Heart left ventricle (tissue), 11 donors: ENCODE measurements around the gene MCM7. TPM values are rescaled to one million over a fixed set of nuclear protein-coding genes. Genes with fewer than 3 reads are reported as not detected.

Experiments used
- microRNA counts, 2 donors: library from miRNA; unstranded; fragments of <30 nt; microRNA quantifications; one replicate each; lab custom pipeline; 2016
- microRNA-seq, 4 donors: library from miRNA; unstranded; fragments of <30 nt; microRNA quantifications; one replicate each; pipeline versions ENCODE4 to v1.2.0, GENCODE V29; 2017 to 2020
- polyA plus RNA-seq, 2 donors: library from polyadenylated mRNA; stranded (reverse); fragments of 200-250 nt; gene quantifications; one replicate each; pipeline ENCODE4 v1.2.3, GENCODE V29; 2013
- total RNA-seq, 9 donors: library from RNA; depleted of rRNA in 2 of 9; stranded (reverse); fragments of >200 nt in 2 of 9; fragmentation: NEBNext Ultra II Directional in 3 of 9; extraction: Animal tissue kit (Norgen Biotek cat#: 25700) in 3 of 9; gene quantifications; one replicate each; pipeline versions ENCODE4 v1.1.0 to v1.2.4, GENCODE V29; 2016 to 2023
- donor health status: ischemic (EF 13 %, LVEDD 7.1; RV severe dilation, severe dysfunction).
- donor health status: healthy with polysubstance abuse.
- donor health status: DM: no; HTN: yes; CAD: no.
- donor health status: DM: no; HTN: no; CAD: no.
- donor health status: ischemic (EF 25% LVEDD 5.7; RV mildly dilated, moderate dysfunction).
- donor health status: healthy.
- donor health status: DM: yes; HTN: yes; CAD: no.
- donor health status: PGD.
- donor health status: nonischemic (EF 23%, LVEDD 6.1; RV moderate dilation, normal function).

Gene MCM7
- total and polyA plus RNA-seq, 11 donors: 12.8 to 34.4 (median 17.2) TPM

MicroRNAs encoded within 50 kb of the gene (microRNA counts, 767-probe panel; counts per million panel counts)
- microRNA hsa-miR-106b-5p (lab: Ali Mortazavi, UCI): 2,469 to 2,711 counts per million in 2 donors
- microRNA hsa-miR-25-3p (lab: Ali Mortazavi, UCI): 4,417 to 4,456 counts per million in 2 donors
- 4,065 to 4,196 counts per million in 2 donors for microRNA hsa-miR-93-5p (lab: Ali Mortazavi, UCI)

Small RNA genes lying within 50 kb of the gene (microRNA-seq; reads per million reads assigned to microRNA genes)
- gene MIR106B (361 to 1,543 (median 969) reads per million in 4 donors), gene MIR25 (160 to 682 (median 214) reads per million in 4 donors), gene MIR93 (1,498 to 2,333 (median 1,834) reads per million in 4 donors)

Other genes with a start within 250 kb of the MCM7 start
- gene OR2AE1, start 224.4 kb downstream of the MCM7 start, total RNA-seq: not detected
- not detected for gene OR2AE1, start 224.4 kb downstream of the MCM7 start, polyA plus RNA-seq
- 10 to 100 TPM in 4 of 9 donors, 1 to 10 TPM in 5; 4.7 to 13.5 (median 7.3) TPM for gene TRIM4, start 181.9 kb downstream of the MCM7 start, total RNA-seq
- 1 to 10 TPM; 5.1 to 6.9 TPM for gene TRIM4, start 181.9 kb downstream of the MCM7 start, polyA plus RNA-seq
- under 1 TPM in 1 of 9 donors, not detected in 8; 0.54 TPM for gene GJC3, start 171.8 kb downstream of the MCM7 start, total RNA-seq
- gene GJC3, start 171.8 kb downstream of the MCM7 start, polyA plus RNA-seq: under 1 TPM; 0.30 to 0.33 TPM
- gene AZGP1, start 125.4 kb downstream of the MCM7 start, total RNA-seq: 100 to 1,000 TPM in 4 of 9 donors, 10 to 100 TPM in 5; 31.8 to 214 (median 95.4) TPM
- gene AZGP1, start 125.4 kb downstream of the MCM7 start, polyA plus RNA-seq: 100 to 1,000 TPM in 1 of 2 donors, 10 to 100 TPM in 1; 99.1 to 146 TPM
- gene ZKSCAN1, start 85.8 kb downstream of the MCM7 start, total RNA-seq: 10 to 100 TPM; 19.4 to 65.5 (median 40.8) TPM
- gene ZKSCAN1, start 85.8 kb downstream of the MCM7 start, polyA plus RNA-seq: 1 to 10 TPM; 8.5 to 9.4 TPM
- 10 to 100 TPM in 2 of 9 donors, 1 to 10 TPM in 7; 6.2 to 12.1 (median 7.2) TPM for gene ZSCAN21, start 51.6 kb downstream of the MCM7 start, total RNA-seq
- 1 to 10 TPM; 4.4 to 7.2 TPM for gene ZSCAN21, start 51.6 kb downstream of the MCM7 start, polyA plus RNA-seq
- 10 to 100 TPM; 11.7 to 21.2 (median 15.2) TPM for gene ZNF3, start 19.7 kb downstream of the MCM7 start, total RNA-seq
- 10 to 100 TPM; 11.2 to 11.5 TPM for gene ZNF3, start 19.7 kb downstream of the MCM7 start, polyA plus RNA-seq
- gene COPS6, start 12.4 kb downstream of the MCM7 start, total RNA-seq: 100 to 1,000 TPM in 7 of 9 donors, 10 to 100 TPM in 2; 53.3 to 120 (median 108) TPM
- gene COPS6, start 12.4 kb downstream of the MCM7 start, polyA plus RNA-seq: 100 to 1,000 TPM; 115 to 130 TPM
- 10 to 100 TPM in 8 of 9 donors, 1 to 10 TPM in 1; 8.9 to 19.3 (median 12.3) TPM for gene AP4M1, start 246 bp upstream of the MCM7 start, total RNA-seq
- 10 to 100 TPM; 10.9 to 17.7 TPM for gene AP4M1, start 246 bp upstream of the MCM7 start, polyA plus RNA-seq
- gene TAF6, start 18.0 kb upstream of the MCM7 start, total RNA-seq: 10 to 100 TPM; 24.9 to 80.9 (median 34.1) TPM
- gene TAF6, start 18.0 kb upstream of the MCM7 start, polyA plus RNA-seq: 10 to 100 TPM; 28.7 to 48.1 TPM
- gene CNPY4, start 18.2 kb upstream of the MCM7 start, total RNA-seq: 1 to 10 TPM; 5.9 to 9.5 (median 8.3) TPM
- 10 to 100 TPM in 1 of 2 donors, 1 to 10 TPM in 1; 9.1 to 10.8 TPM for gene CNPY4, start 18.2 kb upstream of the MCM7 start, polyA plus RNA-seq
- gene MBLAC1, start 25.6 kb upstream of the MCM7 start, total RNA-seq: 1 to 10 TPM; 1.3 to 2.7 (median 2.0) TPM
- gene MBLAC1, start 25.6 kb upstream of the MCM7 start, polyA plus RNA-seq: 1 to 10 TPM; 1.4 to 3.2 TPM
- 100 to 1,000 TPM in 3 of 9 donors, 10 to 100 TPM in 6; 64.6 to 160 (median 91.7) TPM for gene LAMTOR4, start 47.5 kb upstream of the MCM7 start, total RNA-seq
- gene LAMTOR4, start 47.5 kb upstream of the MCM7 start, polyA plus RNA-seq: 100 to 1,000 TPM; 155 to 158 TPM
- 10 to 100 TPM in 2 of 9 donors, 1 to 10 TPM in 7; 4.0 to 14.9 (median 7.4) TPM for gene TRAPPC14, start 57.3 kb upstream of the MCM7 start, total RNA-seq
- gene TRAPPC14, start 57.3 kb upstream of the MCM7 start, polyA plus RNA-seq: 1 to 10 TPM; 6.2 to 9.2 TPM
- gene GAL3ST4, start 67.2 kb upstream of the MCM7 start, total RNA-seq: 1 to 10 TPM in 7 of 9 donors, under 1 TPM in 2; 0.67 to 9.0 (median 1.6) TPM
- gene GAL3ST4, start 67.2 kb upstream of the MCM7 start, polyA plus RNA-seq: 1 to 10 TPM in 1 of 2 donors, under 1 TPM in 1; 0.80 to 1.3 TPM
- gene GPC2, start 76.0 kb upstream of the MCM7 start, total RNA-seq: 1 to 10 TPM in 2 of 9 donors, under 1 TPM in 5, not detected in 2; 0.27 to 1.1 (median 0.50) TPM
- under 1 TPM; 0.50 to 0.76 TPM for gene GPC2, start 76.0 kb upstream of the MCM7 start, polyA plus RNA-seq
- 1 to 10 TPM in 2 of 9 donors, under 1 TPM in 6, not detected in 1; 0.09 to 1.3 (median 0.58) TPM for gene STAG3, start 76.5 kb upstream of the MCM7 start, total RNA-seq
- under 1 TPM; 0.11 to 0.88 TPM for gene STAG3, start 76.5 kb upstream of the MCM7 start, polyA plus RNA-seq
- 1 to 10 TPM in 1 of 9 donors, under 1 TPM in 2, not detected in 6; 0.63 to 2.7 (median 0.97) TPM for gene PVRIG, start 118.6 kb upstream of the MCM7 start, total RNA-seq
- under 1 TPM; 0.08 to 0.11 TPM for gene PVRIG, start 118.6 kb upstream of the MCM7 start, polyA plus RNA-seq
- gene SPDYE3, start 206.3 kb upstream of the MCM7 start, total RNA-seq: not detected
- gene SPDYE3, start 206.3 kb upstream of the MCM7 start, polyA plus RNA-seq: under 1 TPM; 0.03 to 0.15 TPM